ENCODE results near the gene KLHL5. TPM values are rescaled to one million over a fixed set of nuclear protein-coding genes. Genes with fewer than 3 reads are reported as not detected.

The KLHL5 gene
- total RNA-seq, 2 donors from 2014 or later: 34.3 to 44.4 TPM

Other genes starting within 250 kb of the KLHL5 start
- 1 to 10 TPM; 2.8 to 6.4 TPM for gene TLR6, start 205.4 kb upstream of the KLHL5 start, total RNA-seq
- gene FAM114A1, start 194.4 kb upstream of the KLHL5 start, total RNA-seq: under 1 TPM in 1 of 2 donors, not detected in 1; 0.50 TPM
- 10 to 100 TPM; 25.6 to 30.2 TPM for gene TMEM156, start 29.8 kb upstream of the KLHL5 start, total RNA-seq
- 10 to 100 TPM; 14.1 to 15.5 TPM for gene WDR19, start 120.3 kb downstream of the KLHL5 start, total RNA-seq

Measured in T-helper 17 cell (primary cell).